MCF 10A (cell line): ENCODE results near the gene KIF21A. TPM values are rescaled to one million over a fixed set of nuclear protein-coding genes. Genes with fewer than 3 reads are reported as not detected.

Experiments
- BruUV-seq: library from RNA; stranded (reverse); fragments of 400-500 nt; replicated peaks from 2 replicates; lab custom pipeline; 2021; lab: Mats Ljungman, UMichigan
- CTCF ChIA-PET: fragments of 300-600 bp; sonication (Branson Sonifier 250); formaldehyde crosslinking; extraction: SDS; loops from one replicate; lab custom pipeline; 2021; ENCODE audit warnings: antibody characterized with exemption, inconsistent platforms; lab: Yijun Ruan, JAX
- POLR2A ChIA-PET: fragments of 300-600, 350-650 bp; sonication (Branson Sonifier 250); formaldehyde crosslinking; extraction: SDS; loops from one replicate; lab custom pipeline; 2020; ENCODE audit warnings: antibody characterized with exemption, inconsistent platforms; lab: Yijun Ruan, JAX
- DNase-seq: peaks from one replicate; pipeline ENCODE4 v3.0.0-alpha.2; 2018; ENCODE audit not compliant: unreplicated experiment
- H3K27ac Mint-ChIP-seq: one replicate; pipeline ENCODE4 v1.8.0; 2022; ENCODE audit warnings: mild to moderate bottlenecking, low read depth, mixed read lengths; ENCODE audit not compliant: unreplicated experiment
- H3K27me3 Mint-ChIP-seq: one replicate; pipeline ENCODE4 v1.8.0; 2022; ENCODE audit warnings: mixed read lengths; ENCODE audit not compliant: insufficient read depth, unreplicated experiment
- H3K36me3 Mint-ChIP-seq: one replicate; pipeline ENCODE4 v1.8.0; 2022; ENCODE audit warnings: mild to moderate bottlenecking, moderate library complexity, mixed read lengths; ENCODE audit not compliant: insufficient read depth, unreplicated experiment
- H3K4me1 Mint-ChIP-seq: one replicate; pipeline ENCODE4 v1.8.0; 2022; ENCODE audit warnings: mixed read lengths; ENCODE audit not compliant: insufficient read depth, unreplicated experiment
- H3K4me3 Mint-ChIP-seq: one replicate; pipeline ENCODE4 v1.8.0; 2022; ENCODE audit warnings: mild to moderate bottlenecking, moderate library complexity, mixed read lengths; ENCODE audit not compliant: unreplicated experiment
- H3K9me3 Mint-ChIP-seq: one replicate; pipeline ENCODE4 v1.8.0; 2022; ENCODE audit warnings: mixed read lengths; ENCODE audit not compliant: unreplicated experiment
- CTCF ChIP-seq: fragments of 200-600 bp; IDR thresholded peaks from one replicate; pipeline ENCODE4 v1.8.0; 2022; ENCODE audit warnings: antibody characterized with exemption, mild to moderate bottlenecking; ENCODE audit not compliant: unreplicated experiment
- intact Hi-C: fragments of 100-400 bp; cut with micrococcal nuclease; formaldehyde crosslinking; loops from 2 replicates; pipeline ENCODE4 v1.14.1; 2022
- total RNA-seq: library from RNA; stranded (reverse); gene quantifications from 2 replicates; pipeline ENCODE4 v1.2.3, GENCODE V29; 2022

Gene KIF21A
- total RNA-seq, 1 experiment from 2014 or later = 53.8 TPM

- peaks cover 19% of the 10 kb centered on the region for H3K4me1 Mint-ChIP-seq
- no peak for DNase-seq
- intact Hi-C loops = no loop called here
- H3K36me3 Mint-ChIP-seq = no peaks in the 10 kb centered on the region
- H3K27me3 Mint-ChIP-seq = no peaks in the 10 kb centered on the region
- no peaks in the 10 kb centered on the region for H3K9me3 Mint-ChIP-seq
- no TSS peak for BruUV-seq
- ChIA-PET POLR2A (interaction anchor here (0.8 to 1.7 kb wide), 2 partner anchors 10 to 38 kb away, joined by 5 to 8 read pairs; partner anchors contain the start of gene KIF21A), CTCF (interaction anchor here (0.6 to 0.7 kb wide), 2 partner anchors 38 to 700 kb away, joined by 3 read pairs; no protein-coding TSS in a partner anchor)
- TF ChIP-seq CTCF = no peak
- no peak overlapping the region for H3K4me3 Mint-ChIP-seq
- no peak overlapping the region for H3K27ac Mint-ChIP-seq
Measured at GRCh38 chr12:39404000-39404399, 38.9 kb downstream of the KIF21A start.

- Mint-ChIP-seq H3K4me1 (peaks cover 19% of the 10 kb centered on the region), H3K27ac (peak overlapping the region; percentile 43), H3K4me3 (no peak overlapping the region), H3K27me3 (no peaks in the 10 kb centered on the region), H3K36me3 (no peaks in the 10 kb centered on the region), H3K9me3 (no peaks in the 10 kb centered on the region)
- ChIA-PET CTCF (interaction anchor here (0.7 kb wide), 1 partner anchor 701 kb away, joined by 3 read pairs; no protein-coding TSS in a partner anchor), POLR2A (interaction anchor here (0.8 to 1.7 kb wide), 2 partner anchors 10 to 39 kb away, joined by 5 to 8 read pairs; partner anchors contain the start of gene KIF21A)
- no TSS peak for BruUV-seq
- no peak for DNase-seq
- TF ChIP-seq CTCF = no peak
- intact Hi-C loops = no loop called here
Measured at GRCh38 chr12:39403376-39403775, 39.5 kb downstream of the KIF21A start.

GRCh38 chr12:39402922-39403321 is 40.0 kb downstream of the KIF21A start:
- ChIA-PET CTCF (interaction anchor here (0.7 to 1.0 kb wide), 2 partner anchors 41 to 138 kb away, joined by 3 to 5 read pairs; no protein-coding TSS in a partner anchor), POLR2A (interaction anchor here (1.7 kb wide), 1 partner anchor 39 kb away, joined by 8 read pairs; the partner anchor contains the start of gene KIF21A)
- no peaks in the 10 kb centered on the region for H3K36me3 Mint-ChIP-seq
- DNase-seq = no peak
- intact Hi-C loops = no loop called here
- peaks cover 19% of the 10 kb centered on the region for H3K4me1 Mint-ChIP-seq
- H3K27me3 Mint-ChIP-seq = no peaks in the 10 kb centered on the region
- H3K27ac Mint-ChIP-seq = peak overlapping the region; percentile 43
- no peak for TF ChIP-seq CTCF
- H3K9me3 Mint-ChIP-seq = no peaks in the 10 kb centered on the region
- no TSS peak for BruUV-seq
- H3K4me3 Mint-ChIP-seq = no peak overlapping the region

- BruUV-seq = no TSS peak
- Mint-ChIP-seq H3K9me3 (no peaks in the 10 kb centered on the region), H3K27ac (no peak overlapping the region), H3K27me3 (no peaks in the 10 kb centered on the region), H3K4me3 (no peak overlapping the region), H3K36me3 (no peaks in the 10 kb centered on the region), H3K4me1 (peaks cover 7% of the 10 kb centered on the region)
- intact Hi-C loops = no loop called here
- ChIA-PET CTCF (interaction anchor here (0.6 kb wide), 1 partner anchor 331 kb away, joined by 4 read pairs; no protein-coding TSS in a partner anchor), POLR2A (interaction anchor here (0.7 kb wide), 1 partner anchor 205 kb away, joined by 3 read pairs; no protein-coding TSS in a partner anchor)
- no peak for TF ChIP-seq CTCF
- no peak for DNase-seq
Measured at GRCh38 chr12:39401459-39401858, 41.5 kb downstream of the KIF21A start.
